ENCODE measurements around the gene CARD14. TPM values are rescaled to one million over a fixed set of nuclear protein-coding genes. Genes with fewer than 3 reads are reported as not detected.

Gene CARD14
- polyA plus RNA-seq, 1 donor (not counting 4 experiments of a cell fraction or from before 2014, with no cell fraction given) = 0.49 TPM

DNA sequence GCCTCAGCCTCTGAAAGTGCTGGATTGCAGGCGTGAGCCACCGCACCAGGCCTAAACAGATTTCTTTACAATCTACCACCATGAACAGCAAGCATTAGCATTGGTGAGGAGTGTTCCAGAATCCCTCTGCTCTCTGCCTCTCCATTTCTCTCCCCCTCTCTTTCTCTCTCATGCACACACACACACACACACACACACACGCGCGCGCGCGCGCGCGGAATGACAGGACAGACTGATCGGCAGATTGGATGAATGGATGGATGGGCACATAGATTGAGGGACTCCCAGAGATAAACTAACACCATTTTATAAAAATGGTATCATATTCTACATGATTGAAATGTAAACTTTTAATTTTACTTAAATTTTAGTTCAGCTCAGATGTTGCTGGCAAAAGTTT, 3.3 kb downstream of the CARD14 start:
- no peaks in the 10 kb centered on the region for H3K9me1 ChIP-seq (ENCODE audit: control insufficient read depth, extremely low read depth, insufficient read depth, low read length)
- no peak overlapping the region for H3K9ac ChIP-seq (ENCODE audit: control insufficient read depth, extremely low read depth, insufficient read depth, low read length)
- no peak overlapping the region for H3K27ac ChIP-seq (ENCODE audit: control insufficient read depth, insufficient read depth, low read length)
- FAIRE-seq = no peak
- no peaks in the 10 kb centered on the region for H4K20me1 ChIP-seq (ENCODE audit: control insufficient read depth, extremely low read depth, insufficient read depth, low read length)
- H3K4me3 ChIP-seq (ENCODE audit: control insufficient read depth in 2 of 3, extremely low read depth in 1 of 3, insufficient read depth in 2 of 3, low read depth in 1 of 3, low read length in 3 of 3) = no peak overlapping the region
- peaks cover 6% of the 10 kb centered on the region for H3K27me3 ChIP-seq (ENCODE audit: control insufficient read depth, extremely low read depth, insufficient read depth, low read length)
- no peak overlapping the region for H2AFZ ChIP-seq (ENCODE audit: control insufficient read depth, low read length)
- H3K9me3 ChIP-seq (ENCODE audit: control insufficient read depth, low read depth, low read length) = no peaks in the 10 kb centered on the region
- dilution Hi-C loops (cut with MboI; ENCODE audit: extremely low pct_ligation_motif_present, low sequenced_read_pairs) = no loop called here
- no peak for DNase-seq (ENCODE audit: low read depth, low spot score)
- TF ChIP-seq, protein P1, sequence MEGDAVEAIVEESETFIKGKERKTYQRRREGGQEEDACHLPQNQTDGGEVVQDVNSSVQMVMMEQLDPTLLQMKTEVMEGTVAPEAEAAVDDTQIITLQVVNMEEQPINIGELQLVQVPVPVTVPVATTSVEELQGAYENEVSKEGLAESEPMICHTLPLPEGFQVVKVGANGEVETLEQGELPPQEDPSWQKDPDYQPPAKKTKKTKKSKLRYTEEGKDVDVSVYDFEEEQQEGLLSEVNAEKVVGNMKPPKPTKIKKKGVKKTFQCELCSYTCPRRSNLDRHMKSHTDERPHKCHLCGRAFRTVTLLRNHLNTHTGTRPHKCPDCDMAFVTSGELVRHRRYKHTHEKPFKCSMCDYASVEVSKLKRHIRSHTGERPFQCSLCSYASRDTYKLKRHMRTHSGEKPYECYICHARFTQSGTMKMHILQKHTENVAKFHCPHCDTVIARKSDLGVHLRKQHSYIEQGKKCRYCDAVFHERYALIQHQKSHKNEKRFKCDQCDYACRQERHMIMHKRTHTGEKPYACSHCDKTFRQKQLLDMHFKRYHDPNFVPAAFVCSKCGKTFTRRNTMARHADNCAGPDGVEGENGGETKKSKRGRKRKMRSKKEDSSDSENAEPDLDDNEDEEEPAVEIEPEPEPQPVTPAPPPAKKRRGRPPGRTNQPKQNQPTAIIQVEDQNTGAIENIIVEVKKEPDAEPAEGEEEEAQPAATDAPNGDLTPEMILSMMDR (optimal IDR thresholded peaks at IDR 0.05 in 1 of 3, IDR thresholded peaks at IDR 0.05 in 1 of 3, conservative IDR thresholded peaks at IDR 0.05 in 1 of 3; ENCODE audit: extremely low read depth in 1 of 3, insufficient read depth in 2 of 3, low read length in 3 of 3) = no peak
- no peak for TF ChIP-seq EZH2 (IDR thresholded peaks at IDR 0.05; ENCODE audit: low read length)
- H3K4me1 ChIP-seq (ENCODE audit: control insufficient read depth, extremely low read depth, insufficient read depth, low read length) = peaks cover 14% of the 10 kb centered on the region
- no peak overlapping the region for H3K4me2 ChIP-seq (ENCODE audit: control insufficient read depth, extremely low read depth, insufficient read depth, low read depth, low read length)
- H3K36me3 ChIP-seq (ENCODE audit: control insufficient read depth in 2 of 2, extremely low read depth in 1 of 2, insufficient read depth in 2 of 2, low read length in 2 of 2) = no peaks in the 10 kb centered on the region
- no peaks in the 10 kb centered on the region for H3K79me2 ChIP-seq (ENCODE audit: control insufficient read depth, insufficient read depth, low read length)

DNA sequence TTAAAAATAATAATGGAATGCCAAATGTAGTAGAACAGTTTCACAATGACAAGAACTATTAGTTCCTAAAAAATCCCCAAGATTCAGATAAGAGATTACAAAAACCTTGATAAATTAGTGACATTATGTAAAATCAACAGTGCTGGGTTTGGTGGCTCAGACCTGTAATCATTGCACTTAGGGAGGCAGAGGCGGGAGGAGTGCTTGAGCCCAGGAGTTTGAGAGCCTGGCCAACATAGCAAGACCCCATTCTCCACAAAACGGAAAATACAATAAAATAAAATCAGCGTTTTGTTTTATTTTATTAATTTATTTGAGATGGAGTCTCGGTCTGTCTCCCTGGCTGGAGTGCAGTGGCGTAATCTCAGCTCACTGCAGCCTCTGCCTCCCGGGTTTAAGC, 4.1 kb downstream of the CARD14 start:
- DNase-seq (ENCODE audit: low read depth, low spot score) (no peak), FAIRE-seq (no peak)
- H3K27ac ChIP-seq (ENCODE audit: control insufficient read depth, insufficient read depth, low read length) = no peak overlapping the region
- H3K27me3 ChIP-seq (ENCODE audit: control insufficient read depth, extremely low read depth, insufficient read depth, low read length) = peaks cover 6% of the 10 kb centered on the region
- no peaks in the 10 kb centered on the region for H3K36me3 ChIP-seq (ENCODE audit: control insufficient read depth in 2 of 2, extremely low read depth in 1 of 2, insufficient read depth in 2 of 2, low read length in 2 of 2)
- dilution Hi-C loops (cut with MboI; ENCODE audit: extremely low pct_ligation_motif_present, low sequenced_read_pairs) = no loop called here
- H3K79me2 ChIP-seq (ENCODE audit: control insufficient read depth, insufficient read depth, low read length) = no peaks in the 10 kb centered on the region
- H3K4me1 ChIP-seq (ENCODE audit: control insufficient read depth, extremely low read depth, insufficient read depth, low read length) = peaks cover 14% of the 10 kb centered on the region
- H3K4me3 ChIP-seq (ENCODE audit: control insufficient read depth in 2 of 3, extremely low read depth in 1 of 3, insufficient read depth in 2 of 3, low read depth in 1 of 3, low read length in 3 of 3) = no peak overlapping the region
- H4K20me1 ChIP-seq (ENCODE audit: control insufficient read depth, extremely low read depth, insufficient read depth, low read length) = no peaks in the 10 kb centered on the region
- no peak for TF ChIP-seq EZH2 (IDR thresholded peaks at IDR 0.05; ENCODE audit: low read length)
- TF ChIP-seq, protein P1 (optimal IDR thresholded peaks at IDR 0.05 in 1 of 3, IDR thresholded peaks at IDR 0.05 in 1 of 3, conservative IDR thresholded peaks at IDR 0.05 in 1 of 3; ENCODE audit: extremely low read depth in 1 of 3, insufficient read depth in 2 of 3, low read length in 3 of 3) = no peak
- no peak overlapping the region for H3K9ac ChIP-seq (ENCODE audit: control insufficient read depth, extremely low read depth, insufficient read depth, low read length)
- H3K9me1 ChIP-seq (ENCODE audit: control insufficient read depth, extremely low read depth, insufficient read depth, low read length) = no peaks in the 10 kb centered on the region
- no peaks in the 10 kb centered on the region for H3K9me3 ChIP-seq (ENCODE audit: control insufficient read depth, low read depth, low read length)
- H2AFZ ChIP-seq (ENCODE audit: control insufficient read depth, low read length) = no peak overlapping the region
- H3K4me2 ChIP-seq (ENCODE audit: control insufficient read depth, extremely low read depth, insufficient read depth, low read depth, low read length) = no peak overlapping the region

Measured in keratinocyte (primary cell).